Measurements from ENCODE around the gene SPATC1L. TPM values are rescaled to one million over a fixed set of nuclear protein-coding genes. Genes with fewer than 3 reads are reported as not detected.
A peak's percentile ranks its signal among the peaks of the same experiment; 100 is the strongest.
"Not testable (repeated sequence)": the region's sequence is repeated elsewhere in the genome, so short reads cannot be mapped to it uniquely, and the experiment has no call there.

Gene SPATC1L
- 2.8 TPM for total RNA-seq

GRCh38 chr21:46183910-46184624, at the start of gene SPATC1L:
SPATC1L (minus strand) TSS chr21:46184459; CDS start chr21:46182816, 1,643 bp downstream.
- no peak for DNase-seq

- DNase-seq: no peak
Measured at GRCh38 chr21:46229923-46230260, 45.6 kb upstream of the SPATC1L start.

- DNase-seq: no peak
Measured at GRCh38 chr21:46229133-46229922, 45.1 kb upstream of the SPATC1L start.

- peak; percentile 94 for DNase-seq
Measured at GRCh38 chr21:46228345-46229051, 44.2 kb upstream of the SPATC1L start, which contains the start of gene LSS. LSS (minus strand) TSS chr21:46228774; CDS start chr21:46228745, 29 bp downstream.

- no peak for DNase-seq
Measured at GRCh38 chr21:46227811-46228344, 43.6 kb upstream of the SPATC1L start.

GRCh38 chr21:46226920-46227599, 42.8 kb upstream of the SPATC1L start:
- no peak for DNase-seq

- no peak for DNase-seq
Measured at GRCh38 chr21:46226146-46226545, 41.9 kb upstream of the SPATC1L start.

GRCh38 chr21:46223661-46224060, 39.4 kb upstream of the SPATC1L start:
- not testable (repeated sequence) for DNase-seq

GRCh38 chr21:46223217-46223616, 39.0 kb upstream of the SPATC1L start:
- no peak for DNase-seq

- no peak for DNase-seq
Measured at GRCh38 chr21:46222436-46223116, 38.3 kb upstream of the SPATC1L start.

- DNase-seq: no peak
Measured at GRCh38 chr21:46221664-46222435, 37.6 kb upstream of the SPATC1L start.

- no peak for DNase-seq
Measured at GRCh38 chr21:46220847-46221246, 36.6 kb upstream of the SPATC1L start.

GRCh38 chr21:46220275-46220810, 36.1 kb upstream of the SPATC1L start:
- no peak for DNase-seq

- no peak for DNase-seq
Measured at GRCh38 chr21:46219591-46220239, 35.5 kb upstream of the SPATC1L start.

- DNase-seq: no peak
Measured at GRCh38 chr21:46218906-46219590, 34.8 kb upstream of the SPATC1L start.

GRCh38 chr21:46217511-46218196, 33.4 kb upstream of the SPATC1L start:
- DNase-seq: no peak

GRCh38 chr21:46216132-46216747, 32.0 kb upstream of the SPATC1L start:
- no peak for DNase-seq
